Peyer's patch (tissue), 4 donors: Measurements from ENCODE around the gene GOLGA1. TPM values are rescaled to one million over a fixed set of nuclear protein-coding genes. Genes with fewer than 3 reads are reported as not detected.
"Not testable (repeated sequence)": the region's sequence is repeated elsewhere in the genome, so short reads cannot be mapped to it uniquely, and the experiment has no call there.

Experiments used
- DNase-seq, 3 donors: peaks; one replicate each; pipeline ENCODE4 v3.0.0-alpha.2; 2017 to 2019
- H3K27ac ChIP-seq, 4 donors: fragments of 200-600 bp; sonication (generic); one replicate each; pipeline ENCODE4 v1.5.1; 2016 to 2019
- H3K27me3 ChIP-seq, 2 donors: fragments of 200-600 bp; sonication (generic); one replicate each; pipeline ENCODE4 v1.5.1; 2019
- H3K36me3 ChIP-seq, 3 donors: fragments of 200-600 bp; sonication (generic); one replicate each; pipeline ENCODE4 v1.5.1; 2016 to 2019
- H3K4me1 ChIP-seq, 4 donors: fragments of 200-600 bp; sonication (generic); one replicate each; pipeline ENCODE4 v1.5.1; 2016 to 2019
- H3K4me3 ChIP-seq, 4 donors: fragments of 200-600 bp; sonication (generic); 1 replicate in 3 of 4; 2 replicates in 1 of 4; pipeline ENCODE4 v1.5.1; 2016 to 2019; ENCODE audit warnings: mild to moderate bottlenecking in 1 of 4
- H3K9me3 ChIP-seq, 4 donors: fragments of 200-600 bp; sonication (generic); one replicate each; pipeline ENCODE4 v1.5.1; 2016 to 2019; ENCODE audit warnings: mild to moderate bottlenecking in 1 of 4
- POLR2A ChIP-seq, 2 donors: fragments of 450-650 bp; IDR thresholded peaks; one replicate each; pipeline ENCODE4 v1.5.1; 2017; ENCODE audit warnings: antibody characterized with exemption in 2 of 2, mild to moderate bottlenecking in 2 of 2, moderate library complexity in 2 of 2
- total RNA-seq, 4 donors: library from RNA; depleted of rRNA; stranded (reverse); fragments of >200 nt; gene quantifications; one replicate each; pipeline ENCODE4 v1.1.0, GENCODE V29; 2016
- TF ChIP-seq, protein P1 (sequence below), 6 experiments: fragments of 450-650 bp in 4 of 6; fragments of 200-600 bp in 2 of 6; sonication (generic) in 1 of 6; IDR thresholded peaks; one replicate each; pipeline ENCODE4 v1.5.1; 2017 to 2019; ENCODE audit warnings: antibody characterized with exemption in 6 of 6, mild to moderate bottlenecking in 3 of 6, moderate library complexity in 1 of 6

The GOLGA1 gene
- total RNA-seq, 4 donors from 2014 or later = 27.0 to 52.8 (median 37.3) TPM

DNA sequence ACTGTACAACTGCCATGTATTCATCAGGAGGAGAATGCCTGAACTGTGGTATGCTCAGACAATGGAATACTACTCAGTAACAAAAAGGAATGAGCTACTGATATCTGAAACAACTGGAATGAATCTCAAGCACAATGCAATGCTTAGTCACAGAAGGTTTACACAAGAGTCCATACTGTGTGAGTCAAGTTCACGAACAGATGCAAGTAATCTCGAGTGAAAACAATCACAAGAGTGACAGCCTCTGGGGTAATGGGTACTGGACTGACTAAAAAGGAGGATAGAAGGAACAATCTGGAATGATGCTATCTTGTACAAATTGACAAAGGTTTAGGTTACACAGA is 19.5 kb upstream of the GOLGA1 start:
- no peak overlapping the region for H3K4me3 ChIP-seq
- H3K27me3 ChIP-seq = no peaks in the 10 kb centered on the region
- TF ChIP-seq POLR2A (IDR thresholded peaks at IDR 0.05) = no peak
- TF ChIP-seq, protein P1, sequence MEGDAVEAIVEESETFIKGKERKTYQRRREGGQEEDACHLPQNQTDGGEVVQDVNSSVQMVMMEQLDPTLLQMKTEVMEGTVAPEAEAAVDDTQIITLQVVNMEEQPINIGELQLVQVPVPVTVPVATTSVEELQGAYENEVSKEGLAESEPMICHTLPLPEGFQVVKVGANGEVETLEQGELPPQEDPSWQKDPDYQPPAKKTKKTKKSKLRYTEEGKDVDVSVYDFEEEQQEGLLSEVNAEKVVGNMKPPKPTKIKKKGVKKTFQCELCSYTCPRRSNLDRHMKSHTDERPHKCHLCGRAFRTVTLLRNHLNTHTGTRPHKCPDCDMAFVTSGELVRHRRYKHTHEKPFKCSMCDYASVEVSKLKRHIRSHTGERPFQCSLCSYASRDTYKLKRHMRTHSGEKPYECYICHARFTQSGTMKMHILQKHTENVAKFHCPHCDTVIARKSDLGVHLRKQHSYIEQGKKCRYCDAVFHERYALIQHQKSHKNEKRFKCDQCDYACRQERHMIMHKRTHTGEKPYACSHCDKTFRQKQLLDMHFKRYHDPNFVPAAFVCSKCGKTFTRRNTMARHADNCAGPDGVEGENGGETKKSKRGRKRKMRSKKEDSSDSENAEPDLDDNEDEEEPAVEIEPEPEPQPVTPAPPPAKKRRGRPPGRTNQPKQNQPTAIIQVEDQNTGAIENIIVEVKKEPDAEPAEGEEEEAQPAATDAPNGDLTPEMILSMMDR (IDR thresholded peaks at IDR 0.05) = no peak
- H3K9me3 ChIP-seq = no peaks in the 10 kb centered on the region
- no peaks in the 10 kb centered on the region for H3K36me3 ChIP-seq
- no peak overlapping the region for H3K27ac ChIP-seq
- H3K4me1 ChIP-seq = no peaks in the 10 kb centered on the region
- no peak for DNase-seq

DNA sequence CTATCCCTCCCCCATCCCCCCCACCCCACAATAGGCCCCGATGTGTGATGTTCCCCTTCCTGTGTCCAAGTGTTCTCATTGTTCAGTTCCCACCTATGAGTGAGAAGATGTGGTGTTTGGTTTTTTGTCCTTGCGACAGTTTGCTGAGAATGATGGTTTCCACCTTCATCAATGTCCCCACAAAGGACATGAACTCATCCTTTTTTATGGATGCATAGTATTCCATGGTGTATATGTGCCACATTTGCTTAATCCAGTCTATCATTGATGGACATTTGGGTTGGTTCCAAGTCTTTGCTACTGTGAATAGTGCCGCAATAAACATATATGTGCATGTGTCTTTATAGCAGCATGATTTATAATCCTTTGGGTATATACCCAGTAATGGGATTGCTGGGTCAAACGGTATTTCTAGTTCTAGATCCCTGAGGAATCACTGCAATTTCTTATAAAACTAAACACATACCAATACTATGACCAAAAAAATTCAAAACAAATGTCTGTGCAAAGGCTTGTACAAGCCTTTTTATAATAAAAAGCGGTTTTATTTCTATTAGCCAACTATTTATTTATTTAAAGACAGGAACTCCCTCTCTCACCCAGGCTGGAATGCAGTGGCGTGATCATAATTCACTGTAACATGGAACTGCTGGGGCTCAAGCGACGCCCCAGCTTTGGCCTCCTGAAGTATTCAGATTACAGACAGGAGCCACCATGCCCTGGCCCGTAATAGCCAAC is 19.0 kb upstream of the GOLGA1 start:
- H3K4me3 ChIP-seq, H3K36me3 ChIP-seq, H3K9me3 ChIP-seq, H3K27ac ChIP-seq, H3K27me3 ChIP-seq, H3K4me1 ChIP-seq, DNase-seq: not testable (repeated sequence)

DNA sequence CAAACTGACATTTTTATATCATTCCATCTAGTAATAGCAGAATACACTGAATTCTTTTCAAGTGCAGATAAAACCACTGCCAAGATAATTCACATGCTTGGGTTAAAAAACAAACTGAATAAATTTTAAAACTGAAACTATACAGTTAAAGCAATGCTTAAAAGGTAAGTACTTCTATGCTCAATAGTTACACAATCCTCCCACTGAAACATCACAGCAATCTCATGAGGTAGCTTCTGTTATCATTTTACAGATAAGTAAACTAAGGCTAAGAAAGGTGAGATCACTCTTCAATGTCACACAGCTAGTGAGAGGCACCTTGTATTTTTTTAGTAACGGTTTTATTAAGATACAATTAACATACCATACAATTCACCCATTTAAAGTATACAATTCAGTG is 13.4 kb upstream of the GOLGA1 start:
- H3K4me3 ChIP-seq = no peak overlapping the region
- H3K4me1 ChIP-seq = no peaks in the 10 kb centered on the region
- DNase-seq = no peak
- H3K27me3 ChIP-seq = no peaks in the 10 kb centered on the region
- no peaks in the 10 kb centered on the region for H3K9me3 ChIP-seq
- H3K27ac ChIP-seq = no peak overlapping the region
- TF ChIP-seq, protein P1 (IDR thresholded peaks at IDR 0.05) = no peak
- TF ChIP-seq POLR2A (IDR thresholded peaks at IDR 0.05) = no peak
- no peaks in the 10 kb centered on the region for H3K36me3 ChIP-seq

DNA sequence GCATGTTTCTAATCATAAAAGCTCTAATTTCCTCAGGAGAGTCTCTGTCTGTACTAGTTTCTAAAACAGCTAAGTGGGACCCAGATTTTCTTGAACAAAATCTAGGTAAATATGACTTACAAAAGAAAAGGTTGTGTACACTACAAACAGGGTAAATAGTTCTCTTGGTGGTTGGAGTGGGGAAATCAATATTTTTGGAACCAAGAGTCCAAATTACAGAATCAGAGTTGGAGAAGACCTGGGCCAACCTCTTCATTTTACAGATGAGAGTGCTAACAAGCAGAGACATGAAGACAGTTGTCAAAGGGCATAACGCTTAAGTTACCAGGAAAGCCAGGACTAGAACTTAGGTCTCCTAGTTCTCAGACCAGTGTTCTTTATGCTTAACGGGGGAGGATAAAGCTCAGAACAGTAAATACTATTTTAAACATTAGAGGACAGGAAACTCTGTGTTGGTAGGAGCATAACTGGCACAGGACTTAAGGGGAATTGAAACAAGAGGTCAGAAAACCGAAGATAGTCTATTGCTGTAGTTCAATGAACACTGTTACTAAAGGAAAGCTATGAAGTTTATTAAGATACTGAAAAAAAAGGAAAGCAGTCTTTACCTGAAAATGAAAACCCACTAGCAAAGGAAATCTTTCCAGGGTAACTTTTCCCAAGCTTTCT is 9.3 kb upstream of the GOLGA1 start:
- TF ChIP-seq POLR2A (IDR thresholded peaks at IDR 0.05) = no peak
- TF ChIP-seq, protein P1 (IDR thresholded peaks at IDR 0.05) = no peak
- Histone ChIP-seq H3K36me3 (no peaks in the 10 kb centered on the region), H3K27me3 (no peaks in the 10 kb centered on the region), H3K27ac (no peak overlapping the region), H3K4me1 (no peaks in the 10 kb centered on the region), H3K4me3 (no peak overlapping the region), H3K9me3 (no peaks in the 10 kb centered on the region)
- no peak for DNase-seq

DNA sequence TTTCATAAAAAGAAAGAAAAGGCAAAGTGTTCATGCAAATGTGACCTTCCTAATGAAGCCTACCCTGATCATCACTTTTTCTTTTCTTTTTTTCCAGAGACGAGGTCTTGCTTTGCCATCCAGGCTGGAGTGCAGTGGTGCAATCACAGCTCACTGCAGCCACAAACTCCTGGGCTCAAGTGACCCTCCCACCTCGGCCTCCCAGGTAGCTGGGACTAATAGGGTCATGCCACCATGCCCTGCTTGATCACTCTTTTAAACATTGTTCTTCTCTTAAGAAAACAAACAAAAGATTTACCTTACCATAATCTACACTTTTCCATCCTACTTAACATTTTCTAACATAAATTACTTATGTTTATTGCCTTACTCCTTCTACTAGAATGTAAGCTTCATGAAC is 8.5 kb upstream of the GOLGA1 start:
- H3K36me3 ChIP-seq = no peaks in the 10 kb centered on the region
- no peak overlapping the region for H3K27ac ChIP-seq
- H3K4me3 ChIP-seq = no peak overlapping the region
- TF ChIP-seq, protein P1 (IDR thresholded peaks at IDR 0.05) = no peak
- TF ChIP-seq POLR2A (IDR thresholded peaks at IDR 0.05) = no peak
- H3K9me3 ChIP-seq = no peaks in the 10 kb centered on the region
- DNase-seq = no peak
- no peaks in the 10 kb centered on the region for H3K4me1 ChIP-seq
- H3K27me3 ChIP-seq = no peaks in the 10 kb centered on the region

DNA sequence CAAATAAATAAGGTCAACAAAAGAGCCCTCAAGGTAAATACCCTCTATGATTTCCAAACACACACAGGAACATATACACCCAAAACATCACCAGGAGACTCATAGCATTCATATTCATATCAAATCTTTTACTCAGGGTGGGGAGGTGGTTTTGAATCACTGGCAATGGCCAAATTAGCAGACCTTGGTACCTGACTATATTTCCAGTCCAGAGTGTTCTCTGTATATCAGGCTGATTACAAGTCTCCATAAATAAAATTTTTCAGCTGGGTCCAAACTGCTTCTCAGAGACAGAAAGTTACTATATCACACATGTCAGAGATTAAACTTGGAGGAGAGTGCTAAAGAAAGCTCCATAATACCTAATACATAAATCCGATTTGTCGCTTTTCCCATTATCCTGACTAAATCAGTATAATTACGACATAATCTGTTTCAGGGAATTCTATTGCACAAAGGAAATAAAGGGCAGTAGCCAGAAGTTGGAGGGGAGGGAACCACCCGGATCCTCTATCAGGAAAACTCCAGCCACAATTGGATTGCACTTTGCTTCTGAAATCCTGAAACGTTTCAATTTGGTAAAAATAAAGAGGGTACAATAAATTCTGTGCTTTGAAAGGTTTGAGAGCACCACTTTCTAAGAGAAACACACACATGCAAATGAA is 7.0 kb upstream of the GOLGA1 start:
- Histone ChIP-seq H3K4me3 (no peak overlapping the region), H3K27me3 (no peaks in the 10 kb centered on the region), H3K4me1 (no peaks in the 10 kb centered on the region), H3K9me3 (no peaks in the 10 kb centered on the region), H3K27ac (no peak overlapping the region), H3K36me3 (no peaks in the 10 kb centered on the region)
- DNase-seq = no peak
- no peak for TF ChIP-seq POLR2A (IDR thresholded peaks at IDR 0.05)
- TF ChIP-seq, protein P1 (IDR thresholded peaks at IDR 0.05) = no peak
